ENCODE data around the gene AFAP1L1.
A peak's percentile ranks its signal among the peaks of the same experiment; 100 is the strongest.

AFAP1L1 gene

GRCh38 chr5:149298842-149299404 lies 27.3 kb downstream of the AFAP1L1 start:
- DNase-seq: no peak
- H3K4me2 ChIP-seq (ENCODE audit: low read length, poor library complexity, severe bottlenecking): no peak overlapping the region
- no peak overlapping the region for H2BK12ac ChIP-seq (ENCODE audit: low read length in 2 of 2)
- H2AK5ac ChIP-seq (ENCODE audit: low read length, severe bottlenecking): no peak overlapping the region
- H3K4ac ChIP-seq (ENCODE audit: low read depth in 1 of 2, low read length in 2 of 2): no peak overlapping the region
- no peak overlapping the region for H4K8ac ChIP-seq (ENCODE audit: low read length)
- peaks cover 15% of the 10 kb centered on the region for H3K4me1 ChIP-seq (ENCODE audit: control insufficient read depth, insufficient read depth, low read depth, low read length)
- 92% methylated on average over 11 of the region's 11 CpGs for WGBS
- H2BK120ac ChIP-seq (ENCODE audit: low read depth, low read length): no peak overlapping the region
- no peak overlapping the region for H3K23ac ChIP-seq (ENCODE audit: low read length in 2 of 2)
- no peak overlapping the region for H3K4me3 ChIP-seq (ENCODE audit: insufficient read depth in 1 of 2, low read depth in 1 of 2, low read length in 2 of 2)
- H2BK15ac ChIP-seq (ENCODE audit: low read depth, poor library complexity, severe bottlenecking): no peak overlapping the region
- H4K91ac ChIP-seq (ENCODE audit: low read length): no peak overlapping the region
- no peaks in the 10 kb centered on the region for H3K27me3 ChIP-seq (ENCODE audit: control insufficient read depth in 1 of 2, insufficient read depth in 1 of 2, low read length in 2 of 2)
- no peak overlapping the region for H3K9ac ChIP-seq (ENCODE audit: low read length)
- peaks cover 12 to 20% of the 10 kb centered on the region in 2 experiments for H3K36me3 ChIP-seq (ENCODE audit: control insufficient read depth in 1 of 2, insufficient read depth in 2 of 2, low read depth in 1 of 2, low read length in 2 of 2)
- H3K79me1 ChIP-seq (replicated peaks; ENCODE audit: low read length, poor library complexity, severe bottlenecking): peaks cover 2% of the 10 kb centered on the region
- no peaks in the 10 kb centered on the region for H3K9me3 ChIP-seq (ENCODE audit: control insufficient read depth, low read length)
- H3K14ac ChIP-seq (ENCODE audit: low read length in 2 of 2): no peak overlapping the region
- no peak overlapping the region for H3K27ac ChIP-seq (ENCODE audit: low read length, poor library complexity, severe bottlenecking)
- H2BK5ac ChIP-seq (ENCODE audit: low read depth, low read length, poor library complexity, severe bottlenecking): no peak overlapping the region
- H2AFZ ChIP-seq (ENCODE audit: low read depth, low read length): no peak overlapping the region
- no peak overlapping the region for H3K18ac ChIP-seq (ENCODE audit: low read depth in 1 of 2, low read length in 2 of 2)

DNA sequence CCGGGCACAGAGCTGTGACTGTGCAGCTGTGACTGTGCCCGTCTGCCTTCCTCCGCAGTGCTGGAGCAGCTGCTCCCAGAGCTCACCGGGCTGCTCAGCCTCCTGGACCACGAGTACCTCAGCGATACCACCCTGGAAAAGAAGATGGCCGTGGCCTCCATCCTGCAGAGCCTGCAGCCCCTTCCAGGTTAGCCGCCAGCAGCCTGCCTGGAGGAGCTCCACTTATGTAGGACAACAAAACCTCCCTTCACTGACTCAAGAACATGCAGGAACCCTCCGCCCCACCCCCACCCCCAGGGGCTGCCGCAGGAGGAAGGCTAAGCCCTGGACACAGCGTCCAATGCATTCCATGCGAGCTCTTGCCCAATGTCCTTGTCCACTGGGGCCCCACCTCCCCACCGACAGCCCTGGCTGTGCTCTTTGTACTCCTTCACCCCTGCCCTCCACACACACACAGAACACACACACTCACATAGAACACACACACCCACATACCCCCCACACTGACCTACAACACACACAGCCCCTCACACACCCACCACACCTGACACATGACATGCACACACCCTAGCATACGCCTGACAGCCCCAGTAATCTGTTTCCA lies 27.9 kb downstream of the AFAP1L1 start:
- Histone ChIP-seq H2AFZ (ENCODE audit: low read depth, low read length) (no peak overlapping the region), H3K4me3 (ENCODE audit: insufficient read depth in 1 of 2, low read depth in 1 of 2, low read length in 2 of 2) (no peak overlapping the region), H3K4me1 (ENCODE audit: control insufficient read depth, insufficient read depth, low read depth, low read length) (peaks cover 15% of the 10 kb centered on the region), H3K79me1 (replicated peaks; ENCODE audit: low read length, poor library complexity, severe bottlenecking) (peaks cover 2% of the 10 kb centered on the region), H2BK120ac (ENCODE audit: low read depth, low read length) (no peak overlapping the region), H3K27me3 (ENCODE audit: control insufficient read depth in 1 of 2, insufficient read depth in 1 of 2, low read length in 2 of 2) (no peaks in the 10 kb centered on the region), H3K9me3 (ENCODE audit: control insufficient read depth, low read length) (no peaks in the 10 kb centered on the region), H2BK12ac (ENCODE audit: low read length in 2 of 2) (no peak overlapping the region), H2AK5ac (ENCODE audit: low read length, severe bottlenecking) (no peak overlapping the region), H3K36me3 (ENCODE audit: control insufficient read depth in 1 of 2, insufficient read depth in 2 of 2, low read depth in 1 of 2, low read length in 2 of 2) (peaks cover 18 to 25% of the 10 kb centered on the region in 2 experiments), H4K91ac (ENCODE audit: low read length) (peak overlapping the region; percentile 1), H3K9ac (ENCODE audit: low read length) (no peak overlapping the region), H3K27ac (ENCODE audit: low read length, poor library complexity, severe bottlenecking) (no peak overlapping the region), H4K8ac (ENCODE audit: low read length) (no peak overlapping the region), H3K4me2 (ENCODE audit: low read length, poor library complexity, severe bottlenecking) (no peak overlapping the region), H3K23ac (ENCODE audit: low read length in 2 of 2) (no peak overlapping the region), H3K18ac (ENCODE audit: low read depth in 1 of 2, low read length in 2 of 2) (no peak overlapping the region), H3K4ac (ENCODE audit: low read depth in 1 of 2, low read length in 2 of 2) (no peak overlapping the region), H2BK5ac (ENCODE audit: low read depth, low read length, poor library complexity, severe bottlenecking) (no peak overlapping the region), H2BK15ac (ENCODE audit: low read depth, poor library complexity, severe bottlenecking) (no peak overlapping the region), H3K14ac (ENCODE audit: low read length in 2 of 2) (no peak overlapping the region)
- 96% methylated on average over 14 of the region's 14 CpGs for WGBS
- DNase-seq: no peak

DNA sequence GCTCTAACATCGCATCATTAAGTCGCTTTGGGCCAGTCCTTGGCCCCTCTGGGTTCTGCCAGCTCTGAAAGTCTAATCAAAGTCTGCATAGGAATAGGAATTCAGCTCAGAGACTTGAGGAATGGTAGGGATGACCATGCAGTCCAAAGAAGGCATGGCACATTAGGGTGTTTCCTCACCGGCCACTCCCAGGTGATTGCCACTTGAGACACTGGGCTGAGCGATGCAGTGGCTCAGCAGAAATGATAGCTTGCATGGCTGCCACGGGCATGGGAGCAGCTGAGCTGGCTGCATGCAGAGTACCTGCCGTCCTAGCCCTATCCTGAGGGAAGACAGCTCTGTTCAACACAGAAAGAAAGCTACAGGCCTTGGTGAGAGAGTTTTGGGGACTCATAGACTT lies 28.8 kb downstream of the AFAP1L1 start:
- H3K14ac ChIP-seq (ENCODE audit: low read length in 2 of 2): no peak overlapping the region
- H3K4ac ChIP-seq (ENCODE audit: low read depth in 1 of 2, low read length in 2 of 2): no peak overlapping the region
- H3K23ac ChIP-seq (ENCODE audit: low read length in 2 of 2): no peak overlapping the region
- no peak for DNase-seq
- H2BK12ac ChIP-seq (ENCODE audit: low read length in 2 of 2): no peak overlapping the region
- no peak overlapping the region for H2AFZ ChIP-seq (ENCODE audit: low read depth, low read length)
- no peak overlapping the region for H3K4me2 ChIP-seq (ENCODE audit: low read length, poor library complexity, severe bottlenecking)
- peaks cover 13% of the 10 kb centered on the region for H3K4me1 ChIP-seq (ENCODE audit: control insufficient read depth, insufficient read depth, low read depth, low read length)
- WGBS: 97% methylated on average over 6 of the region's 6 CpGs
- no peak overlapping the region for H2AK5ac ChIP-seq (ENCODE audit: low read length, severe bottlenecking)
- no peak overlapping the region for H4K91ac ChIP-seq (ENCODE audit: low read length)
- H3K4me3 ChIP-seq (ENCODE audit: insufficient read depth in 1 of 2, low read depth in 1 of 2, low read length in 2 of 2): no peak overlapping the region
- H3K36me3 ChIP-seq (ENCODE audit: control insufficient read depth in 1 of 2, insufficient read depth in 2 of 2, low read depth in 1 of 2, low read length in 2 of 2): peaks cover 23 to 28% of the 10 kb centered on the region in 2 experiments
- H2BK15ac ChIP-seq (ENCODE audit: low read depth, poor library complexity, severe bottlenecking): no peak overlapping the region
- no peak overlapping the region for H3K18ac ChIP-seq (ENCODE audit: low read depth in 1 of 2, low read length in 2 of 2)
- peaks cover 2% of the 10 kb centered on the region for H3K79me1 ChIP-seq (replicated peaks; ENCODE audit: low read length, poor library complexity, severe bottlenecking)
- no peak overlapping the region for H3K9ac ChIP-seq (ENCODE audit: low read length)
- H3K27ac ChIP-seq (ENCODE audit: low read length, poor library complexity, severe bottlenecking): no peak overlapping the region
- H3K9me3 ChIP-seq (ENCODE audit: control insufficient read depth, low read length): no peaks in the 10 kb centered on the region
- no peaks in the 10 kb centered on the region for H3K27me3 ChIP-seq (ENCODE audit: control insufficient read depth in 1 of 2, insufficient read depth in 1 of 2, low read length in 2 of 2)
- H4K8ac ChIP-seq (ENCODE audit: low read length): no peak overlapping the region
- H2BK5ac ChIP-seq (ENCODE audit: low read depth, low read length, poor library complexity, severe bottlenecking): no peak overlapping the region
- no peak overlapping the region for H2BK120ac ChIP-seq (ENCODE audit: low read depth, low read length)

DNA sequence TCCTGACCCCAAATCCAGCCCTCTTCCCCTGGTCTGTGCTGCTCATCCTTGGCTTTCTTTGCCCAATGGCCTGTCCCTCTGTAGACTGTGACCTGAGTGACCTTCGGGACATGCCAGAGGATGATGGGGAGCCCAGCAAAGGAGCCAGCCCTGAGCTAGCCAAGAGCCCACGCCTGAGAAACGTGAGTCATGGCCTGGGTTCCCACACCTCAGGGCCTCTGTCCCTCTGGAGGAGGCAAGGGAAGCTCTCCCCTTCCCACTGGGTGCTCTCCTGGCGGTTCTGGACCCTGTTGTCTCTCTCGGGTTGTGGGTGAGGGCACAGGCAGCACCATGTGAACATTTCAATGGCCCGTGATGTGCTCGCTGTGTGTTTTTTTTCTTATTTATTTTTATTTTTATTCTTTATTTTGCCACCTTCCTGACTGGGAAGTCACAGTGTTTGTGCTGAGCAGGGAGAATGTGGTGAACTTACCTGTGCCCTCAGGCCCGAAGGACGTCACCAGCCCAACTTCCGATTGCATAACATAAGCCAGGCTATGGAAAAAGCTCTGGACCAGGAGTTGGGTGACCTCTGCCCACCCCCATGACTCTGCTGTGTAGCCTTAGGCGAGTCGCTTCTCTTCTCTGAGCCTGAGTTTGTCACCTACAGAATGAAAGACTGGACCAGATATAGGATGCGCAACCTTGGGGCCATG lies 29.5 kb downstream of the AFAP1L1 start:
- no peak overlapping the region for H2AFZ ChIP-seq (ENCODE audit: low read depth, low read length)
- H2BK12ac ChIP-seq (ENCODE audit: low read length in 2 of 2): no peak overlapping the region
- peaks cover 2% of the 10 kb centered on the region for H3K79me1 ChIP-seq (replicated peaks; ENCODE audit: low read length, poor library complexity, severe bottlenecking)
- no peak overlapping the region for H3K27ac ChIP-seq (ENCODE audit: low read length, poor library complexity, severe bottlenecking)
- 92% methylated on average over 11 of the region's 13 CpGs for WGBS
- no peak overlapping the region for H3K14ac ChIP-seq (ENCODE audit: low read length in 2 of 2)
- H3K9ac ChIP-seq (ENCODE audit: low read length): no peak overlapping the region
- no peak overlapping the region for H2BK120ac ChIP-seq (ENCODE audit: low read depth, low read length)
- no peak overlapping the region for H3K4me2 ChIP-seq (ENCODE audit: low read length, poor library complexity, severe bottlenecking)
- H3K27me3 ChIP-seq (ENCODE audit: control insufficient read depth in 1 of 2, insufficient read depth in 1 of 2, low read length in 2 of 2): no peaks in the 10 kb centered on the region
- peaks cover 10% of the 10 kb centered on the region for H3K4me1 ChIP-seq (ENCODE audit: control insufficient read depth, insufficient read depth, low read depth, low read length)
- H3K18ac ChIP-seq (ENCODE audit: low read depth in 1 of 2, low read length in 2 of 2): no peak overlapping the region
- no peak overlapping the region for H4K8ac ChIP-seq (ENCODE audit: low read length)
- H3K9me3 ChIP-seq (ENCODE audit: control insufficient read depth, low read length): no peaks in the 10 kb centered on the region
- H4K91ac ChIP-seq (ENCODE audit: low read length): no peak overlapping the region
- peak overlapping the region in 1 of 2 experiments; percentile 34 for H3K23ac ChIP-seq (ENCODE audit: low read length in 2 of 2)
- H3K36me3 ChIP-seq (ENCODE audit: control insufficient read depth in 1 of 2, insufficient read depth in 2 of 2, low read depth in 1 of 2, low read length in 2 of 2): peaks cover 28 to 30% of the 10 kb centered on the region in 2 experiments
- no peak overlapping the region for H2BK5ac ChIP-seq (ENCODE audit: low read depth, low read length, poor library complexity, severe bottlenecking)
- no peak overlapping the region for H3K4ac ChIP-seq (ENCODE audit: low read depth in 1 of 2, low read length in 2 of 2)
- no peak overlapping the region for H2BK15ac ChIP-seq (ENCODE audit: low read depth, poor library complexity, severe bottlenecking)
- H2AK5ac ChIP-seq (ENCODE audit: low read length, severe bottlenecking): no peak overlapping the region
- no peak overlapping the region for H3K4me3 ChIP-seq (ENCODE audit: insufficient read depth in 1 of 2, low read depth in 1 of 2, low read length in 2 of 2)
- DNase-seq: no peak
